ENCODE results near the gene ASB9.

DNA sequence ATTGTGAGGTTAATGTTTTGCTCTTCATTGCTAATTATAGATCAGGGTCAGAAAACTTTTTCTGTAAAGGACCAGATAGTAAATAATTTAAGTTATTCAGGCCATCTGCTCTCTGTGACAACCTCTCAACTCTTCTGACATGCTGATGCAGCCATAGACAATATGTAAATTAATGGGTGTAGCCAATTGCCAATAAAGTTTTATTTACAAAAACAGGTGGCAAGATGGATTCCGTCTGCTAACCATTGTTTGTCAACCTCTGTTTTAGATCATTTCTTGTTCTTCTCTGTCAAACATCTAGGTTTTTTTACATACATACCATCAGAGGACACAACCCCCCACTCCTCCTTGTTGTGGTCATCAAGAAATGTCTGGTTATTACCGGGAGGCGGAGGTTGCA lies 33.7 kb downstream of the ASB9 start:
- TF ChIP-seq, protein P1, sequence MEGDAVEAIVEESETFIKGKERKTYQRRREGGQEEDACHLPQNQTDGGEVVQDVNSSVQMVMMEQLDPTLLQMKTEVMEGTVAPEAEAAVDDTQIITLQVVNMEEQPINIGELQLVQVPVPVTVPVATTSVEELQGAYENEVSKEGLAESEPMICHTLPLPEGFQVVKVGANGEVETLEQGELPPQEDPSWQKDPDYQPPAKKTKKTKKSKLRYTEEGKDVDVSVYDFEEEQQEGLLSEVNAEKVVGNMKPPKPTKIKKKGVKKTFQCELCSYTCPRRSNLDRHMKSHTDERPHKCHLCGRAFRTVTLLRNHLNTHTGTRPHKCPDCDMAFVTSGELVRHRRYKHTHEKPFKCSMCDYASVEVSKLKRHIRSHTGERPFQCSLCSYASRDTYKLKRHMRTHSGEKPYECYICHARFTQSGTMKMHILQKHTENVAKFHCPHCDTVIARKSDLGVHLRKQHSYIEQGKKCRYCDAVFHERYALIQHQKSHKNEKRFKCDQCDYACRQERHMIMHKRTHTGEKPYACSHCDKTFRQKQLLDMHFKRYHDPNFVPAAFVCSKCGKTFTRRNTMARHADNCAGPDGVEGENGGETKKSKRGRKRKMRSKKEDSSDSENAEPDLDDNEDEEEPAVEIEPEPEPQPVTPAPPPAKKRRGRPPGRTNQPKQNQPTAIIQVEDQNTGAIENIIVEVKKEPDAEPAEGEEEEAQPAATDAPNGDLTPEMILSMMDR (IDR thresholded peaks at IDR 0.05) = no peak
- TF ChIP-seq EP300 (IDR thresholded peaks at IDR 0.05) = no peak
- no peak for TF ChIP-seq POLR2A (IDR thresholded peaks at IDR 0.05)
